Measurements from ENCODE around the gene PCGF5.

GRCh38 chr10:91296471-91296870 is 76.0 kb downstream of the PCGF5 start:
- TF ChIP-seq CTCF (IDR thresholded peaks at IDR 0.05) (no peak), POLR2A (IDR thresholded peaks at IDR 0.05) (no peak)
